HG02973 (cell line): ENCODE measurements around the gene TYMP.

Source experiments
- ATAC-seq: cut with Tn5 transposase; IDR thresholded peaks from one replicate; pipeline ENCODE4 v1.9.1; 2021; ENCODE audit warnings: moderate library complexity; ENCODE audit not compliant: unreplicated experiment

The TYMP gene

DNA sequence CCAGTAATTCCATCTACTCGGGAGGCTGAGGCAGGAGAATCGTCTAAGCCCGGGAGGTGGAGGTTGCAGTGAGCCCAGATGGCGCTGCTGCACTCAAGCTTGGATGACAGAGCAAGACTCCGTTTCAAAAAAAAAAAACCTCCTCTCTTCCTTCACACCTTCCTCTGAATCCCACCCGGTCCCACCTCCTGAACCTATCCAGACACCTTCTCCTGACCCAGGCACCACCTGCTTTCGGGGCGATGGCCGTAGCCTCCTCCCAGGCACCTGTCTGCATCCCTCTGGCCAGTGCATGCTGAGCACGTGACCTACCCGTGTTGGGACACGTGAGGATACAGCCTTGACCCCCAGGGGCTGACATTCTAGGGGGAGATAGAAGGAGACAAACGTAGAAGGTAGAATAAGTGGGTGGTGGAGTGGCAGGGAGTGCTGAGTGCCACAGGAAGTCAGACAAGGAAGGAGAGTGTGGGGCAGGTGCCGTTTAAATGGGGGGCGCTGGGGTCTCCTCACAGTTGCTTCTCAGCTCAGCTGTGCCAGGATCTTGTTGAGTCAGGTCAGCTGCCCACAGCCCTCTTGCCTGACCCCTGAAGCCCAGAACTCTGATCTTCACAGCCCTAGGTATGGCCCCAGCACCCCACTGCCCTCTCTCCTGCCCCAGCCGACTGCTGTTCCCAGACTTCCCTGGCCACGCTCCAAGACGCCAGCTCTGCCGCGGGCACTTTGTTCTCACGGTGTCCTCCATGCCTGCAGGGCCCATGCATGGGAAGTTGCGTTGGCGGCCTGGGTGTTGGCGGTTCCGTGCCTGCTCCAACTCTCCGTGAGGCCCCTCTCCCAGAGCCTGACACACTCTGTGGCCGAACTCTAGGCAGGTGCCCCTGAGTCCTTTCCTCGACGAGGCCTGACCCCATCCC is 44.3 kb downstream of the TYMP start:
- no peak for ATAC-seq

DNA sequence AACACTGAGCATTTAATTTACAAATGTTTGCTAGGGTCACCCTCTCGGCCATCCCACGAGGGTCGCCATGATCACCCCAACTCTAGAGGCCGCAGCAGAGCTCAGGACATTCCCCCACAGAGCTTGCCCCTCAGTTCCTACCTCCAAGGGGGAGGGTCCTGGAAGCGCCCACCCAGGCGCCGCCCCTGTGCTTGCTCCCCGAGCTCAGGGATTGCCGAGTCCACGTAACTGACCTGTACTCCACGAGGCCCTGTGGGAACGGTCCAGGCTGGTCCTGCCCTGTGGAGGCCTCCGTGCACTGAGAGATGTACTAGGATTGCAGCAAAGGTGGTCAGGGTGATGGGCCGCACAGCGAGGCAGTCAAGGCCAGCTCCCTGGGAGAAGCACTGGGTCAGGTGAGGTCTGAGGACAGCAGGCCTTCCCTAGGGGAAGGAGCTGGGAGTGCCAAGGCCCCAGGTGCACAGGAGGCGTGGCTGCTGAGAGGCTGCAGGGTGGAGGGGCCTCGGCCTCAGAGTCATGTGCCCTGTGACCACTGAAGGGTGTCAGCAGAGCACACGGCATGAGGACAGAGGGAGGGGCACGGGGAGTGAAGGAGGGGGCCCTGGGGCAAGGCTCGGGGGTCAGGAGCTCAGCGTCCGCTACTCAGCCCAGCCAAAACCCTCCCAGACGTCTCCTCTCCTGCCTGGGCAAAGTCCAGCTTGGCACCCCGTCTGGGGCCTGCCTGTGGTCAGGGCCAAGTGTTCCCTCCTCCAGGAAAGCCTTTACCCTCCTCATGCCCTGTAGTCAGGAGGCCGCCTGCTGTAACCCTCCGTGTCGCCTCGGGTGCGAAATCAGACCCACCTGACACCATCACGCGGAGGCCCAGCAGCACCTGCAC is 45.6 kb downstream of the TYMP start:
- no peak for ATAC-seq

DNA sequence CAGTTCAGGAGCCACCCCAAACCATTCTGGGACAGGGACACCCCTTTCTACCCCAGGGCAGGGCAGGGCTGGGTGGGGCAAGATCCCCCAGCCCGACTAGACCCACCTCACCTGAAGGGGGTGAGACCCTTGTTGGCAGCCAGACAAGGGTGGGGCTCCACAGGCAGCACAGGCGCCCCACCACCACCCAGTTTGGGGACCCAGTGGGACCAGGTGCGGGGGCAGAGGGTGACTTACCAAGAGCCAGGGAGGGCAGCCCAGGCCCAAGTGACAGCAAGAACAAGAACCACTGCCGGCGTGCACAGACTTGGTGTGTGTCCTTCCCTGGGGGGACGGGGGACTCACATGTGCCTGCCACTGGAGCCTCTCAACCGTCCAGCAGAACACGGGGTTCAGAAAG is 46.3 kb downstream of the TYMP start:
- ATAC-seq: no peak

DNA sequence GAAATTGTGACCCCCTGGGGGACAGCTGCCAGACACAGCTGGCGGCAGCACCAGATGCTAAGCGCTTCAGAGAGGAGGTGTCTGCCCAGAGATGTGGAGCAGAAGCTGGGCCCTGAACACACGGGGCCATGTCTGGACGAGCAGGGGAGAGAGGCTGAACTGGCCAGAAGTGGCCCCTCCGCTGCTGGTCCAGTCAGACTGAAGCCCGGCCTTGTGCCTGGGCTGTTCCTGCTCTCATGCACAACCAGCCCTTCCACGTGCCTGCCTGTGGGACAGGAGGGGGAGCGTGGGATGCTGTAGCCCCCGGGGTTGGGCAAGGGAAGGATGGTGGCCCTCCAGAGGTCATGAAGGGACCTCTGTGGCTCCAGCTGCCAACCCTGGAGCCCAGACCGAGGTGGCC is 46.7 kb downstream of the TYMP start:
- ATAC-seq: no peak

DNA sequence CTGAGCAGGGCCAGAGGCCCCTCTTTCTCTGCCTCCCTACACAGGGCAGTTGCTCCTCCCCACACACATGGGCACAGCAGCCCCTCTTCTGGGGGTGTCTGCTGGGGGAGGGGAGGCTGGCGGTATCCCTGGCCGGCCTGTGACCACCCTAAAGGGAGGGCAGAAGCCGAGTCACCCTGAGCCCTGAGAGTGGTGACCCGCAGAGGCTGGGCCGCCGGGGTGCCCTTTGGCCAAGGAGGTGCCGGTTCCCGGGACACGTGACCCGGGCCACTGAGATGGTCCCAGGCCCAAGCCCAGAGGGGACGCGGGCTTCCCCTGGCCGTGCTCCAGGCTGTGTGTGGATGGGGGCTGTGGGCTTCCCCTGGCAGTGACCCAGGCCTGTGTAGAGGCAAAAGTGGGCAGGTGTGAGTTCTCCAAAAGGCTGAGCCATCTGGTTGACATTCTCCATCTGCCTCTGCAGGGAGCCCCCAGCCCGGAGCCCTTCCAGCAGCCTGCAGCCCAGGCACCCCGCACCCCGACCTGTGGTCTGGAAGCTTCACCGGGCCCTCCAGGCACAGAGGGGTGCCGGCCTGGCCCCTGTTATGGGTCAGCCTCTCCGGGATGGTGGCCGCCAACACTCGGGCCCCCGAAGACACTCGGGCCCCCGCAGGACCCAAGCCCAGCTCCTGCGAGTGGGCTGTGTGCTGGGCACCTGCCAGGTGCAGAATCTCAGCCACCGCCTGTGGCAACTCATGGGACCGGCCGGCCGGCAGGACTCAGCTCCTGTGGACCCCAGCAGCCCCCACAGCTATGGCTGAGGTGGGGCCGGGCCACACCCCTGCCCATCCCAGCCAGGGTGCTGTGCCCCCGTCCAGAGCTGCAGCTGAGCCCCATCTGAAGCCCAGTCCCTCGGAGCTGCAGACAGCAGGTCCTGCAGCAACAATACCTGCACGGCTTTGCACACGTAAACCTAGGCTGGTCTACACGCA is 47.4 kb downstream of the TYMP start:
- no peak for ATAC-seq

DNA sequence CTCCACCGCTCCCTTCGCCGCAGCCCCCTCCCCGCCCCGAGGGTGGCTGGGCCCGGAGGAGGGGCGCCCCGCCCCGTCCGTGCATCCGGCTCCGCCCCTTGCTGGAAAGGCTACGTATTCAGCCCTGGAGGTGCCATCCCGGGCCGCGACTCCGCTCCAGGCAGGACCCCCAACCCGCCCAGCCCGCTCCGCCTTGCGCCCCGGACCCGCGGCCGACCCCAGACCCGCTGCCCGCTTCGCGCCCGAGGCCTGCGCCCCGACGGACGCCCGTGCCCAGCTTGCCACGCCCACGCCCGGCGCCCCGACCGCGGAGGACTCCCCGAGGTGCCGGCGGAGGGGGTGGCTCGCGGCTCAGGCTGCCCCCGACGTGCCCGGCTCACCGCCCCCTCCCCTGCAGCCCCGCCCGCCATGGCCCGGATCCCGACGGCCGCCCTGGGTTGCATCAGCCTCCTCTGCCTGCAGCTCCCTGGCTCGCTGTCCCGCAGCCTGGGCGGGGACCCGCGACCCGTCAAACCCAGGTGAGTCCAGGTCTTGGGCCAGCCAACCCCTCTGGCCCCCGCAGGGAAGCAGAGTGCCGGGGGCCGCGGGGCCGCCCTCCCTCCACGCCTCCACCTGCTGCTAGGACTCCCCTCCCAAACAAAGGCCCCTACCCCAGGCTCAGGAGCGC is 48.2 kb downstream of the TYMP start, which contains the start of gene ADM2:
Gene ADM2 (plus strand): TSS at position 104 of the 667 bp plus-strand sequence. CDS start 305 bp downstream, at position 409.
- no peak for ATAC-seq

DNA sequence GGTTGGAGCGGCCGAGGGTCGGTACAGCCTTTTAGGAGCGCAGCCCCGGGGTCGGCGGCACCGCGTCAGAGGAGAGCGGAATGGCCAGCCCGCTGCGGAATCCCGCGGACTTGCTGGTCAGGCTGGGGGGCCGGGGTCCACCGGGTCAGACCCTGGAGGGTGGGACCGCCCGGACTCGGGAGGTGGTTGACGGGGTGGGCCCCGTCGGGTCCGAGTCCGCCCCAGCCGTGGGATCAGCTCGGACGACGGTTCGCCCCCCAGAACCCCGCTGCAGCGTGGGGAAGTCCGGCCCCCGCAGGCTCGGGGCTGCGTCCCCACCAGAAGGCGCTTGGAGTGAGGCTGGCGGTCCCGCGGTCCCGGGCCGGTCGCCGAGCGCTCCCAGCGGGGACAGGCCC is 48.8 kb downstream of the TYMP start:
- ATAC-seq: no peak

DNA sequence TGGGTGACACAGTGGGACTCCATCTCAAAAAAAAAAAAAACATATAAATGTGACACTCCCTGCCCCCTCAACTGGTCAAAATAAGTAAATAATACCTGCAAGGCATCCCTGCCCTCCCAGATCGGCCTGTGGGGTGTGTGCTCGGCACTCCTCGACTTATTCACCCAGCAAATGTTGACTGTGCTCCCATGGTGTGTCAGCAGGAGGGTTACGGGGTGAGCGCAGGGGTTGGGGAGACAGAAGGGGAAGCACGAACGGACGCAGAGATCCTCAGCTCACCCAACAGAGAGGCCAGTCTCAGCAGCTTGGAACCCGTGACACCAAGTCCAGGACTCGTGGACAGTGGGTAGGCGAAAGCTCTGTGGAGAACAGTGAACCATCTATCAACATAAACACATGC is 50.1 kb downstream of the TYMP start:
- ATAC-seq: no peak

DNA sequence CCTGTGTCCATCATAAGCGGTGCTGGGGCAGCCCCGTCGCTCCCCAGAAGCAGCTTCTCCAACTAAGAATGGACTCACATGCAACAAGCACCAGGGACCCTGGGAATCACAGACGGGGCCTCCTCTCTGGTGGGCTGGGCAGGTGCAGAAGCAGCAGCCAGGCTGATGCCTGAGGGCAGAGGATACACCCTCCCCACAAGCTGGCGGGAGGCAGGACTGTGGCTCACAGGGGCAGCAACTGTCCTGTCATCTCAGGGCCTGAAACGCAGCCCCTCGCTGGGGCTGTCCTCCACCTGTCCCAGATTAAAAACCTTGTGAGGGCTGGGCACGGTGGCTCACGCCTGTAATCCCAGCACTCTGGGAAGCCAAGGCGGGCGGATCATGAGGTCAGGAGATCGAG is 51.9 kb downstream of the TYMP start:
- ATAC-seq: no peak

DNA sequence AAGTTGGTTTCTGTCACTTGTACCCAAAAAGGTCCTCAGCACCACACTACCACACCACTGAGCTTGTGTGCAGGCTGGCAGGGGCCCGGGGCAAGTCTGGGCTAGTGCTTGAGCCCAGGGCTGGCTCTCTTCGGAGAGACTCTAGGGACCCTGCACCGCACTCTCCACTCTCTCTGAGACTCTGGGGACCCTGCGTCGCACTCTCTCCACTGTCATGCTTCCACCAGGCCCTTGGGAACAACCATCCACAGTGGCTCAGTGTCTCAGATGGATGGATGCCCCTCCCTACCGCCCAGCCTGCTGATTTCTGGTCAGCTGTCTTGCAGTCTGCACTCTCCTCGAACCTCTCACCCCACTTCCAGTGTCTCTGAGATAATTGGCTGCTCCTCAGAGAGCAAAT is 52.9 kb downstream of the TYMP start:
- ATAC-seq: no peak
